Measurements from ENCODE around the gene GPR156. TPM values are rescaled to one million over a fixed set of nuclear protein-coding genes. Genes with fewer than 3 reads are reported as not detected.
"Not testable (repeated sequence)": the region's sequence is repeated elsewhere in the genome, so short reads cannot be mapped to it uniquely, and the experiment has no call there.

Gene GPR156
- total and polyA plus RNA-seq, 2 experiments from 2014 or later = not detected

DNA sequence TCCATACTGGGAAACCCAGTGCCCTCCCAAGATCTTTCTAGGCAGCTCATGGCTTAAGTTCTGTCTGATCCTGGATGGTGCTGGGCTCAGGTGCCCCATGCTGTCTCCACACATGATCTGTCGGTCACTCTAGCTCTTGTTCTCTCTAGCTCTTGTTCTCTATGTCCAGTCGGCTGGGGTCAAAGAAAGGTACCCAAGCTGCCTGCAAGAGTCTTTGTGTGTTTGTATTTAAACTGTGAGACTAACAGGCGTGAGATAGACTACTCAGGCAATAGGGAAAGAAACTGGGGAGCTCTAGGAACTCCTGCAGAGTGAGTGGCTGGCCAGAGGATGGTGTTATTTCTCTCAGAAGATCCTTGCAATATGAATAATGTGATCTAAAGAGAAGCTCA lies 40.2 kb downstream of the GPR156 start:
- H3K4me2 ChIP-seq (ENCODE audit: unreplicated experiment) = no peak overlapping the region
- no peak for DNase-seq
- no peak overlapping the region for H2AFZ ChIP-seq
- H3K27me3 ChIP-seq (replicated peaks; ENCODE audit: insufficient read depth) = no peaks in the 10 kb centered on the region; the same call in 1 of the 2 replicates
- in situ Hi-C loops (cut with MboI) = loop anchor here (10.0 kb wide), 2 partner anchors 160 to 310 kb away; no protein-coding TSS in a partner anchor
- no peaks in the 10 kb centered on the region for H3K4me1 ChIP-seq (ENCODE audit: insufficient read depth)
- H3K79me2 ChIP-seq (ENCODE audit: insufficient read depth) = no peaks in the 10 kb centered on the region
- no peak overlapping the region for H3K9ac ChIP-seq
- no peaks in the 10 kb centered on the region for H3K9me2 ChIP-seq (ENCODE audit: insufficient read depth)
- no peak overlapping the region for H3K27ac ChIP-seq
- no peaks in the 10 kb centered on the region for H3F3A ChIP-seq (ENCODE audit: insufficient read depth)
- H3K4me3 ChIP-seq = no peak overlapping the region
- WGBS, 2 experiments (ENCODE audit: low coverage in 1 of 2, low lambda C conversion rate in 2 of 2, missing lambda C conversion rate in 2 of 2) = 41 to 44% methylated on average over 3 of the region's 3 CpGs
- H3K9me3 ChIP-seq (ENCODE audit: low read depth) = no peaks in the 10 kb centered on the region
- no peak for TF ChIP-seq EZH2 (IDR thresholded peaks at IDR 0.05; ENCODE audit: insufficient read depth, poor library complexity, severe bottlenecking)
- H4K20me1 ChIP-seq (ENCODE audit: insufficient read depth) = no peaks in the 10 kb centered on the region
- no peaks in the 10 kb centered on the region for H3K36me3 ChIP-seq (ENCODE audit: low read depth)

DNA sequence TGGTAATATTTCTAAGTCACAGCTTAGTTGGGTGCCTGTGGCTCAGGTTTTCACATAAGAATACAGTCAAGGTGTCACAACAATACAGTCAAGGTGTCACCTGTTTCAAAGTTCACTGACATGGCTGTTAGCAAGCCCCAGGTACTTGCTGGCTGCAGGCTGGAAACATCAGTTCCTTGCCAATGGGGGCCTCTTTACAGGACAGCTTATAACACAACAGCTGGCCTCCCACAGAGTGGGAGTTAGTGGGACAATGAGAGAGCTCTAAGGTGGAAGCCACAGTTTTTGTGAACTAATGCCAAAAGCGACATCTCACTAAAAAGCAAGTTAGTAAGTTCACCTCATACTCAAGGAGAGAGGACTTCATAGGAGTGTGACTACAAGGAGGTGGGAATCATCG lies 45.4 kb downstream of the GPR156 start:
- Histone ChIP-seq H3K27ac (no peak overlapping the region), H3F3A (ENCODE audit: insufficient read depth) (no peaks in the 10 kb centered on the region), H3K4me2 (ENCODE audit: unreplicated experiment) (no peak overlapping the region), H4K20me1 (ENCODE audit: insufficient read depth) (no peaks in the 10 kb centered on the region), H3K36me3 (ENCODE audit: low read depth) (no peaks in the 10 kb centered on the region), H2AFZ (no peak overlapping the region), H3K4me1 (ENCODE audit: insufficient read depth) (no peaks in the 10 kb centered on the region), H3K4me3 (no peak overlapping the region), H3K27me3 (replicated peaks; ENCODE audit: insufficient read depth) (no peaks in the 10 kb centered on the region; the same call in none of the 2 replicates), H3K9ac (no peak overlapping the region), H3K9me2 (ENCODE audit: insufficient read depth) (no peaks in the 10 kb centered on the region), H3K79me2 (ENCODE audit: insufficient read depth) (no peaks in the 10 kb centered on the region), H3K9me3 (ENCODE audit: low read depth) (no peaks in the 10 kb centered on the region)
- in situ Hi-C loops (cut with MboI) = loop anchor here (10.0 kb wide), 2 partner anchors 165 to 315 kb away; no protein-coding TSS in a partner anchor
- WGBS, 2 experiments (ENCODE audit: low coverage in 1 of 2, low lambda C conversion rate in 2 of 2, missing lambda C conversion rate in 2 of 2) = 93 to 95% methylated on average over 2 of the region's 2 CpGs
- TF ChIP-seq EZH2 (IDR thresholded peaks at IDR 0.05; ENCODE audit: insufficient read depth, poor library complexity, severe bottlenecking) (no peak), EZH2phosphoT487 (IDR thresholded peaks at IDR 0.05; ENCODE audit: insufficient read depth, low read depth) (no peak)
- DNase-seq = no peak

DNA sequence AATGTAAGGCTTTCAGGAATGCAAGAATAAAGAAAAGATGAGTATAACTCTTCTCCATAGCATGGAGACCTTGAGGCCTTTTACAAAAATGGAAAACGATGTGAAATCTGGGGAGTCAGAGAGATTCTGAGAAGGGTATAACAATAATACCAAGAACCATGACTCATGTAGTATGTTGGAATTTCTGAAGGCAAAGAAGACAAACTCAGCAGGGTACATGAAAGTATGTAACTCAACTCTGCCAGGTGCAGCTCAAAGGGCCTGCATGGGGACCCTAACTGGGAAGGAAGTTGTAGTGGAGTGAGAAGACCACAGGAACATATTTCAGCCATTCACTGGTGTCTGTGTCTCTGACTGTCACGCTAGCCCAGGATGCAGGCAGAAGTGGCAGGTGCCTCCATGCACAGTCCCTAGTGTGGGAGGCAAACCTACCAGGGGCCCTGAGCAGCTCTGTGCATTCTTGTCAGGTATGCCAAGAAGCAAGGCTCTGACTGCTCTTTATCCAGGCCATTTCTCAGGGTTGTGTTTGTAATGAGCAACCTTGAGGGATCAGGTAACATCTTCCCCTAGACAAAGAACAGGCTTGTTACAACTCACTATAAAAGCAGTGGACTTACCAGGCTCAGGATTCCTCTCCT lies 57.2 kb downstream of the GPR156 start:
- Histone ChIP-seq H3K9ac (no peak overlapping the region), H3K9me3 (ENCODE audit: low read depth) (no peaks in the 10 kb centered on the region), H3K36me3 (ENCODE audit: low read depth) (no peaks in the 10 kb centered on the region), H4K20me1 (ENCODE audit: insufficient read depth) (no peaks in the 10 kb centered on the region), H3K4me2 (ENCODE audit: unreplicated experiment) (no peak overlapping the region), H3K27me3 (replicated peaks; ENCODE audit: insufficient read depth) (no peaks in the 10 kb centered on the region), H3K4me3 (no peak overlapping the region), H3K27ac (no peak overlapping the region), H2AFZ (no peak overlapping the region), H3F3A (ENCODE audit: insufficient read depth) (no peaks in the 10 kb centered on the region), H3K9me2 (ENCODE audit: insufficient read depth) (no peaks in the 10 kb centered on the region), H3K79me2 (ENCODE audit: insufficient read depth) (no peaks in the 10 kb centered on the region), H3K4me1 (ENCODE audit: insufficient read depth) (no peaks in the 10 kb centered on the region)
- WGBS, 2 experiments (ENCODE audit: low coverage in 1 of 2, low lambda C conversion rate in 2 of 2, missing lambda C conversion rate in 2 of 2) = 90 to 96% methylated on average over 2 of the region's 2 CpGs
- in situ Hi-C loops (cut with MboI) = no loop called here
- DNase-seq = no peak
- TF ChIP-seq EZH2 (IDR thresholded peaks at IDR 0.05; ENCODE audit: insufficient read depth, poor library complexity, severe bottlenecking) (no peak), EZH2phosphoT487 (IDR thresholded peaks at IDR 0.05; ENCODE audit: insufficient read depth, low read depth) (no peak)

DNA sequence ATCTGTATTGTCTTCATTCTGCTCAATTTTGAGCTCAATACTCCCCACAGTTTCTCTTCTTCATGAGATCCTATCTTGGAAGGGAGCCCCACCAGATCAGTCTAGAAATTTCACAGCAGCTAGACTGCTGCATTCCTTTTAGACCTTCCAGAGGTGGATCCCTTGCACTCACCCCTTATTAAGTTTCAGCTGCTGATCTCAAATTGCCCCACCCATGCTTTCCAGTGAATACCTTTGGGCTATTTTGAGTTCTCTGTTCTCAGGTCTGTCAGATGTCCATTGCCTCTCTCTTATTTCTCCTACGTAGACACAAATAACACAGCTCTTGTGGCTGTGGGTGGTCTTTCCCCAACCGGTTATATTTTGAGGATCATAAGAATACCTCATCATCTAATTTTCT lies 60.8 kb downstream of the GPR156 start:
- no peaks in the 10 kb centered on the region for H3K9me3 ChIP-seq (ENCODE audit: low read depth)
- no peaks in the 10 kb centered on the region for H3K27me3 ChIP-seq (replicated peaks; ENCODE audit: insufficient read depth)
- in situ Hi-C loops (cut with MboI) = no loop called here
- no peak overlapping the region for H2AFZ ChIP-seq
- no peaks in the 10 kb centered on the region for H3F3A ChIP-seq (ENCODE audit: insufficient read depth)
- no peaks in the 10 kb centered on the region for H3K4me1 ChIP-seq (ENCODE audit: insufficient read depth)
- H3K4me3 ChIP-seq = no peak overlapping the region
- H3K9ac ChIP-seq = no peak overlapping the region
- no peak overlapping the region for H3K27ac ChIP-seq
- H3K79me2 ChIP-seq (ENCODE audit: insufficient read depth) = no peaks in the 10 kb centered on the region
- no peaks in the 10 kb centered on the region for H3K36me3 ChIP-seq (ENCODE audit: low read depth)
- H3K9me2 ChIP-seq (ENCODE audit: insufficient read depth) = no peaks in the 10 kb centered on the region
- no peak for DNase-seq
- 37 to 38% methylated on average over 2 of the region's 2 CpGs for WGBS, 2 experiments (ENCODE audit: low coverage in 1 of 2, low lambda C conversion rate in 2 of 2, missing lambda C conversion rate in 2 of 2)
- no peaks in the 10 kb centered on the region for H4K20me1 ChIP-seq (ENCODE audit: insufficient read depth)
- TF ChIP-seq EZH2 (IDR thresholded peaks at IDR 0.05; ENCODE audit: insufficient read depth, poor library complexity, severe bottlenecking) (no peak), EZH2phosphoT487 (IDR thresholded peaks at IDR 0.05; ENCODE audit: insufficient read depth, low read depth) (no peak)
- H3K4me2 ChIP-seq (ENCODE audit: unreplicated experiment) = no peak overlapping the region

DNA sequence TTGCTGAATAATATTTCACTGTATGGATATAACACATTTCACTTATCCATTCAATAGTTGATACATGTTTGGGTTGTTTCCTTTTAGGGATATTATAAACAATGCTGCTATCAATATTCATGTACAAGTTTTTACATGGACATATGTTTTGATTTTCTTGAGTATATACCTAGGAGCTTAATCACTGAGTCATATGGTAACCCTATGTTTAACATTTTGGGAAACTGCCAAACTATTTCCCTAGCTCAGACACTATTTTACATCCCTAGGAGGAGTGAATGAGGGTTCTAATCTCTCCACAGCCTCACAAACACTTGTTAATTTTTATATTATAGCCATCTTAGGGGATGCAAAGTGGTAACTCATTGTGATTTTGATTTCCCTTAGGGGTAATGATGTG lies 66.0 kb downstream of the GPR156 start:
- no peak overlapping the region for H3K4me3 ChIP-seq
- H3K4me2 ChIP-seq (ENCODE audit: unreplicated experiment) = no peak overlapping the region
- TF ChIP-seq EZH2 (IDR thresholded peaks at IDR 0.05; ENCODE audit: insufficient read depth, poor library complexity, severe bottlenecking) (no peak), EZH2phosphoT487 (IDR thresholded peaks at IDR 0.05; ENCODE audit: insufficient read depth, low read depth) (no peak)
- DNase-seq = no peak
- no peaks in the 10 kb centered on the region for H3K79me2 ChIP-seq (ENCODE audit: insufficient read depth)
- no peaks in the 10 kb centered on the region for H3K36me3 ChIP-seq (ENCODE audit: low read depth)
- no peaks in the 10 kb centered on the region for H3K27me3 ChIP-seq (replicated peaks; ENCODE audit: insufficient read depth)
- no peak overlapping the region for H3K9ac ChIP-seq
- H3K4me1 ChIP-seq (ENCODE audit: insufficient read depth) = peaks cover 7% of the 10 kb centered on the region
- H3K9me2 ChIP-seq (ENCODE audit: insufficient read depth) = no peaks in the 10 kb centered on the region
- in situ Hi-C loops (cut with MboI) = no loop called here
- H3F3A ChIP-seq (ENCODE audit: insufficient read depth) = no peaks in the 10 kb centered on the region
- no peaks in the 10 kb centered on the region for H3K9me3 ChIP-seq (ENCODE audit: low read depth)
- no peak overlapping the region for H2AFZ ChIP-seq
- no peaks in the 10 kb centered on the region for H4K20me1 ChIP-seq (ENCODE audit: insufficient read depth)
- no peak overlapping the region for H3K27ac ChIP-seq

DNA sequence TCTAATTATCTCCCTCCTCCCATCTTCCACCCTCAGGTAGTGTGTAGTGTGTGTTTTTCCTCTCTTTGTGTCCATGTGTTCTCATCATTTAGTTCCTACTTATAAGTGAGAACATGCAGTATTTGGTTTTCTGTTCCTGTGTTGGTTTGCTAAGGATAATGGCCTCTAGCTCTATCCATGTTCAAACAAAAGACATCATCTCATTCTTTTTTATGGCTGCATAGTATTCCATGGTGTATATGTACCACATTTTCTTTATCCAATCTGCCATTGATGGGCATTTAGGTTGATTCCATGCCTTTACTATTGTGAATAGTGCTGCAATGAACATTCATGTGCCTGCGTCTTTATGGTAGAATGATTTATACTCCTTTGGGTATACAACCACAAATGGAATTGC lies 68.4 kb downstream of the GPR156 start:
- H3K4me1 ChIP-seq (ENCODE audit: insufficient read depth) = peaks cover 10% of the 10 kb centered on the region
- DNase-seq; H4K20me1 ChIP-seq (ENCODE audit: insufficient read depth); H3K36me3 ChIP-seq (ENCODE audit: low read depth); H3K27me3 ChIP-seq (replicated peaks; ENCODE audit: insufficient read depth); H3K9me2 ChIP-seq (ENCODE audit: insufficient read depth); in situ Hi-C loops (cut with MboI); H3K4me3 ChIP-seq; H3K4me2 ChIP-seq (ENCODE audit: unreplicated experiment); H2AFZ ChIP-seq; H3K9ac ChIP-seq; H3K9me3 ChIP-seq (ENCODE audit: low read depth); H3K79me2 ChIP-seq (ENCODE audit: insufficient read depth); H3K27ac ChIP-seq; H3F3A ChIP-seq (ENCODE audit: insufficient read depth): not testable (repeated sequence)
- WGBS, 2 experiments (ENCODE audit: low coverage in 1 of 2, low lambda C conversion rate in 2 of 2, missing lambda C conversion rate in 2 of 2) = 65 to 67% methylated on average over 1 of the region's 1 CpG
